HG02763 (cell line): ENCODE data around the gene NACC2.

Experiments
- ATAC-seq: cut with Tn5 transposase; IDR thresholded peaks from one replicate; pipeline ENCODE4 v1.9.1; 2021; ENCODE audit warnings: mild to moderate bottlenecking, moderate library complexity; ENCODE audit not compliant: unreplicated experiment

Gene NACC2

GRCh38 chr9:136131629-136132511 is 36.8 kb upstream of the NACC2 start:
- no peak for ATAC-seq

GRCh38 chr9:136129176-136129575 is 34.1 kb upstream of the NACC2 start:
- no peak for ATAC-seq

GRCh38 chr9:136128436-136128835 is 33.3 kb upstream of the NACC2 start:
- ATAC-seq: no peak

GRCh38 chr9:136127313-136127712 is 32.2 kb upstream of the NACC2 start:
- no peak for ATAC-seq

- no peak for ATAC-seq
Observed at GRCh38 chr9:136124976-136125692, 30.0 kb upstream of the NACC2 start.

GRCh38 chr9:136122425-136123383 is 27.6 kb upstream of the NACC2 start:
- ATAC-seq: no peak

GRCh38 chr9:136121801-136122200 is 26.7 kb upstream of the NACC2 start:
- ATAC-seq: no peak

GRCh38 chr9:136120438-136120844 is 25.4 kb upstream of the NACC2 start:
- ATAC-seq: no peak

GRCh38 chr9:136119883-136120393 is 24.8 kb upstream of the NACC2 start:
- ATAC-seq: no peak

- no peak for ATAC-seq
Observed at GRCh38 chr9:136119061-136119882, 24.2 kb upstream of the NACC2 start.

GRCh38 chr9:136118320-136119060 is 23.4 kb upstream of the NACC2 start, which contains the start of gene TMEM250:
Gene TMEM250, minus strand, starts transcription at chr9:136118875. Its CDS starts 1,975 bp downstream, at chr9:136116900.
- peak; percentile 74 for ATAC-seq

GRCh38 chr9:136117916-136118319 is 22.8 kb upstream of the NACC2 start:
- ATAC-seq: peak; percentile 4

GRCh38 chr9:136117291-136117915 is 22.3 kb upstream of the NACC2 start:
- no peak for ATAC-seq

- ATAC-seq: no peak
Observed at GRCh38 chr9:136116360-136117098, 21.4 kb upstream of the NACC2 start.

GRCh38 chr9:136115641-136116359 is 20.7 kb upstream of the NACC2 start:
- no peak for ATAC-seq

GRCh38 chr9:136115206-136115605 is 20.1 kb upstream of the NACC2 start:
- ATAC-seq: no peak

- ATAC-seq: no peak
Observed at GRCh38 chr9:136114610-136115009, 19.5 kb upstream of the NACC2 start.
